Natural killer cell (primary cell): ENCODE data around the gene PRDM11. TPM values are rescaled to one million over a fixed set of nuclear protein-coding genes. Genes with fewer than 3 reads are reported as not detected.

Experiments used
- ATAC-seq, 3 donors: fragments of 150-1000 bp in 2 of 3; fragments of 200-7000 bp in 1 of 3; cut with Tn5 transposase; 1 replicate in 1 of 3; 2 replicates in 2 of 3; pipeline ENCODE4 v1.10.0; 2021; ENCODE audit warnings: mild to moderate bottlenecking in 2 of 3, moderate library complexity in 2 of 3
- DNase-seq, 2 donors: peaks; one replicate each; pipeline versions ENCODE4 v3.0.0 to v3.0.0-alpha.2; 2013 to 2021; ENCODE audit warnings: mixed read lengths in 1 of 2
- H3K27ac ChIP-seq: one replicate; pipeline ENCODE4 v1.5.1; 2013; ENCODE audit warnings: mild to moderate bottlenecking, low read length
- H3K27me3 ChIP-seq: one replicate; pipeline ENCODE4 v1.6.1; 2013; ENCODE audit warnings: low read length; ENCODE audit not compliant: control insufficient read depth, insufficient read depth
- H3K36me3 ChIP-seq: one replicate; pipeline ENCODE4 v1.6.1; 2013; ENCODE audit warnings: low read length; ENCODE audit not compliant: control insufficient read depth, insufficient read depth
- H3K4me1 ChIP-seq: one replicate; pipeline ENCODE4 v1.6.1; 2013; ENCODE audit warnings: low read length; ENCODE audit not compliant: control insufficient read depth, insufficient read depth
- H3K4me3 ChIP-seq: one replicate; pipeline ENCODE4 v1.5.1; 2013; ENCODE audit warnings: low read length
- H3K9me3 ChIP-seq: one replicate; pipeline ENCODE4 v1.6.1; 2013; ENCODE audit warnings: low read length; ENCODE audit not compliant: control insufficient read depth, insufficient read depth
- H3K27ac Mint-ChIP-seq, 2 donors: one replicate each; pipeline ENCODE4 v1.8.0; 2022; ENCODE audit warnings: mild to moderate bottlenecking in 2 of 2, mixed read lengths in 2 of 2, moderate library complexity in 1 of 2
- H3K27me3 Mint-ChIP-seq, 2 donors: one replicate each; pipeline ENCODE4 v1.8.0; 2022; ENCODE audit warnings: low read depth in 2 of 2, mixed read lengths in 2 of 2
- H3K36me3 Mint-ChIP-seq: one replicate; pipeline ENCODE4 v1.8.0; 2022; ENCODE audit warnings: mixed read lengths
- H3K4me1 Mint-ChIP-seq, 2 donors: one replicate each; pipeline ENCODE4 v1.8.0; 2022; ENCODE audit warnings: mixed read lengths in 2 of 2
- H3K4me3 Mint-ChIP-seq: one replicate; pipeline ENCODE4 v1.8.0; 2022; ENCODE audit warnings: mild to moderate bottlenecking, moderate library complexity, mixed read lengths
- H3K9me3 Mint-ChIP-seq, 2 donors: one replicate each; pipeline ENCODE4 v1.8.0; 2022; ENCODE audit warnings: mixed read lengths in 2 of 2
- WGBS: methylation state at CpG from one replicate; pipeline ENCODE4 v1.1.7; 2013; ENCODE audit warnings: missing lambda C conversion rate; ENCODE audit not compliant: insufficient coverage; 5-methylcytosine and 5-hydroxymethylcytosine counted together
- intact Hi-C: fragments of 100-400 bp; cut with micrococcal nuclease; formaldehyde crosslinking; loops from one replicate; pipeline ENCODE4 v1.14.2; 2022
- total RNA-seq, 4 donors: library from RNA; stranded (reverse); fragments of 120-200 nt in 1 of 4; gene quantifications; one replicate each; pipeline versions ENCODE4 v1.2.3 to v1.2.4, GENCODE V29; 2013 to 2022
- TF ChIP-seq, protein P1 (sequence below): fragments of 200-600 bp; IDR thresholded peaks from one replicate; pipeline ENCODE4 v1.8.0; 2022; ENCODE audit warnings: antibody characterized with exemption

PRDM11 gene
- total RNA-seq, 3 donors from 2014 or later (not counting 1 experiment from before 2014, with no cell fraction given) = 10.3 to 14.7 (median 13.7) TPM

DNA sequence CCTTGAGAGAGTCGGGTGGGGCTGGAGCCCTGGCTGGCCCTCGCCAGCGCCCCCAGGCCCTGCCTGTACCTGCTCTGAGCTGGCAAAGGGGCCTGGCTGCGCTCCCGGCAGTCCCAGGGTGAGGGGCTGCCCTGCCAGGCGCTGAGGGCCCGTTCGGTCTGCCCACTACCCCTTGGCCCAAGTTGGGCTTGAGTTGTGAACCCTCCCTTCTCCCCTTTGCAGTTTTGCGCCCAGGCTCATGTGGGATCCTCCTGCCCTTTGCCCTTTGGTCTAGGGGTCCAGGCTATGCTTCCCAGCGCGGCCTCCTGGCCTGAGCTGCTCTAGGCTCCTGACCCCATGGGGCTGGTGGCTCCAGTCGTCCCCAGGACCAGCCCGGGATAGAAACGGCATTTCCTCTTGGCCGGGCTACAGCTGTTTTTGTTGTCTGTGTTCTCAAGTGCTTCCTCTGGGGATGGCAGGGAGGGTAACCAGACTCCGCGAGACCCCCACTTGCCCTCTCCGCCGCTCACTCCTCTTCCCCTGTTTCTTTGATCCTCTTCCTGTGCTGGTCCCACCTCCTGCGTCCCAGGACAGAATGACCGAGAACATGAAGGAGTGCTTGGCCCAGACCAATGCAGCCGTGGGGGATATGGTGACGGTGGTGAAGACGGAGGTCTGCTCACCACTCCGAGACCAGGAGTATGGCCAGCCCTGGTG, 34.9 kb downstream of the PRDM11 start:
- H3K4me1 Mint-ChIP-seq = peaks cover 23 to 25% of the 10 kb centered on the region in 2 donors
- WGBS = 73% methylated on average over 25 of the region's 25 CpGs

DNA sequence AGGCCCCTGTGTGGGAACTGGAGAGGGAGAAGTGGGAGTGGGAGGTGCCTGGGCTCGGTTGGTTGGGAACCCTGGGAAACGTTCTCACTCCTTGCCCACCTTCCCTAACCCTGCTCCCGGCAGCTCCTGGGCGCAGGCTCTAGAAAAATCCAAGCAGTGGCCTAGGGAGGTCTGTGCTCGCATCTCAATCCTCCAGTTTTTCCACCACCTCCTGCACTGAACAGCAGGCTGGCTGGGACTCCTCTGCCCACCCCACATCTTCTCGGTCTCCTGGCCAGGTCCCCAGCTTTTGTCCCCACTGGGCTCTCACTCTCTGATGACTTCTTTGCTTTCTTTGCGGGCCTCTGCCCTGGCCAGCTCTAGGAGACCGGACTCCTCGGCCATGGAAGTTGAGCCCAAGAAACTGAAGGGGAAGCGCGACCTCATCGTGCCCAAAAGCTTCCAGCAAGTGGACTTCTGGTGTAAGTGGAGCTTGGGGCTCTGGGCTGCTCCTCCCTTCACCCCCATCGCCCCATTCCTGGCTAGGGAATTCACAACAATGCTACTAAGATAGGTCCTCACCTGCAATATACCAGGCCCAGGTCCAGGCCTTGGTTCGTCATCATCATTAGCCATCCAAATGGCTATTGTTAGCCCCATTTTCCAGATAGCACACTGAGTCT, 35.6 kb downstream of the PRDM11 start:
- Histone ChIP-seq H3K4me3 (no peak overlapping the region), H3K27me3 (peaks cover 5% of the 10 kb centered on the region), H3K27ac (no peak overlapping the region), H3K9me3 (no peaks in the 10 kb centered on the region), H3K4me1 (peaks cover 13% of the 10 kb centered on the region), H3K36me3 (peaks cover 7% of the 10 kb centered on the region)
- Mint-ChIP-seq H3K27me3 (peaks cover 10 to 13% of the 10 kb centered on the region in 2 donors), H3K4me3 (peak overlapping the region; percentile 79), H3K9me3 (no peaks in the 10 kb centered on the region), H3K36me3 (no peaks in the 10 kb centered on the region), H3K27ac (no peak overlapping the region), H3K4me1 (peaks cover 23 to 25% of the 10 kb centered on the region in 2 donors)
- 97% methylated on average over 14 of the region's 14 CpGs for WGBS
- TF ChIP-seq, protein P1, sequence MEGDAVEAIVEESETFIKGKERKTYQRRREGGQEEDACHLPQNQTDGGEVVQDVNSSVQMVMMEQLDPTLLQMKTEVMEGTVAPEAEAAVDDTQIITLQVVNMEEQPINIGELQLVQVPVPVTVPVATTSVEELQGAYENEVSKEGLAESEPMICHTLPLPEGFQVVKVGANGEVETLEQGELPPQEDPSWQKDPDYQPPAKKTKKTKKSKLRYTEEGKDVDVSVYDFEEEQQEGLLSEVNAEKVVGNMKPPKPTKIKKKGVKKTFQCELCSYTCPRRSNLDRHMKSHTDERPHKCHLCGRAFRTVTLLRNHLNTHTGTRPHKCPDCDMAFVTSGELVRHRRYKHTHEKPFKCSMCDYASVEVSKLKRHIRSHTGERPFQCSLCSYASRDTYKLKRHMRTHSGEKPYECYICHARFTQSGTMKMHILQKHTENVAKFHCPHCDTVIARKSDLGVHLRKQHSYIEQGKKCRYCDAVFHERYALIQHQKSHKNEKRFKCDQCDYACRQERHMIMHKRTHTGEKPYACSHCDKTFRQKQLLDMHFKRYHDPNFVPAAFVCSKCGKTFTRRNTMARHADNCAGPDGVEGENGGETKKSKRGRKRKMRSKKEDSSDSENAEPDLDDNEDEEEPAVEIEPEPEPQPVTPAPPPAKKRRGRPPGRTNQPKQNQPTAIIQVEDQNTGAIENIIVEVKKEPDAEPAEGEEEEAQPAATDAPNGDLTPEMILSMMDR = no peak
- intact Hi-C loops = no loop called here
- ATAC-seq = no peak
- no peak for DNase-seq

More for the DNA sequence above, 34.9 kb downstream of the PRDM11 start:
- no peak for ATAC-seq
- Mint-ChIP-seq H3K36me3 (no peaks in the 10 kb centered on the region), H3K27me3 (peaks cover 10 to 13% of the 10 kb centered on the region in 2 donors), H3K27ac (no peak overlapping the region), H3K4me3 (peak overlapping the region; percentile 79), H3K9me3 (no peaks in the 10 kb centered on the region)
- peaks cover 5% of the 10 kb centered on the region for H3K27me3 ChIP-seq
- peaks cover 13% of the 10 kb centered on the region for H3K4me1 ChIP-seq
- intact Hi-C loops = no loop called here
- TF ChIP-seq, protein P1 = no peak
- no peak for DNase-seq
- no peak overlapping the region for H3K27ac ChIP-seq
- no peak overlapping the region for H3K4me3 ChIP-seq
- no peaks in the 10 kb centered on the region for H3K9me3 ChIP-seq
- H3K36me3 ChIP-seq = peaks cover 7% of the 10 kb centered on the region

DNA sequence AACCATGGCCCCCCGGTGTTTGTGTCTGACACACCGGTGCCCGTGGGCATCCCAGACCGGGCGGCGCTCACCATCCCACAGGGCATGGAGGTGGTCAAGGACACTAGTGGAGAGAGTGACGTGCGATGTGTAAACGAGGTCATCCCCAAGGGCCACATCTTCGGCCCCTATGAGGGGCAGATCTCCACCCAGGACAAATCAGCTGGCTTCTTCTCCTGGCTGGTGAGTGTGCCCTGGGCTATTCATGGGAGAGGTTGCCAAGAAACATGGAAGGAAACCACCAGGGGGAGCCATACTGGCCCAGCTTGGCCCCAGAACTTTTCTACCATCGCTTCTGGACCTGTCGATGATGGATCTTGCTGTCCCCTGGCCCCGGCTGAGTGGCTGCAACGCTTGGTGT, 36.5 kb downstream of the PRDM11 start:
- H3K27me3 Mint-ChIP-seq = peaks cover 10 to 13% of the 10 kb centered on the region in 2 donors
- ATAC-seq (no peak), DNase-seq (peak in 1 of 2 donors; percentile 33)
- Histone ChIP-seq H3K27ac (no peak overlapping the region), H3K36me3 (peaks cover 7% of the 10 kb centered on the region), H3K27me3 (peaks cover 5% of the 10 kb centered on the region), H3K4me3 (no peak overlapping the region), H3K9me3 (no peaks in the 10 kb centered on the region), H3K4me1 (peaks cover 13% of the 10 kb centered on the region)
- H3K4me1 Mint-ChIP-seq = peaks cover 21 to 23% of the 10 kb centered on the region in 2 donors
- H3K36me3 Mint-ChIP-seq = no peaks in the 10 kb centered on the region
- no peaks in the 10 kb centered on the region for H3K9me3 Mint-ChIP-seq
- H3K27ac Mint-ChIP-seq = no peak overlapping the region
- WGBS = 98% methylated on average over 14 of the region's 14 CpGs
- intact Hi-C loops = no loop called here
- TF ChIP-seq, protein P1 = peak; percentile 18
- H3K4me3 Mint-ChIP-seq = no peak overlapping the region
